Measurements from ENCODE around the gene LRRK1.
"Not testable (repeated sequence)": the region's sequence is repeated elsewhere in the genome, so short reads cannot be mapped to it uniquely, and the experiment has no call there.

The LRRK1 gene

DNA sequence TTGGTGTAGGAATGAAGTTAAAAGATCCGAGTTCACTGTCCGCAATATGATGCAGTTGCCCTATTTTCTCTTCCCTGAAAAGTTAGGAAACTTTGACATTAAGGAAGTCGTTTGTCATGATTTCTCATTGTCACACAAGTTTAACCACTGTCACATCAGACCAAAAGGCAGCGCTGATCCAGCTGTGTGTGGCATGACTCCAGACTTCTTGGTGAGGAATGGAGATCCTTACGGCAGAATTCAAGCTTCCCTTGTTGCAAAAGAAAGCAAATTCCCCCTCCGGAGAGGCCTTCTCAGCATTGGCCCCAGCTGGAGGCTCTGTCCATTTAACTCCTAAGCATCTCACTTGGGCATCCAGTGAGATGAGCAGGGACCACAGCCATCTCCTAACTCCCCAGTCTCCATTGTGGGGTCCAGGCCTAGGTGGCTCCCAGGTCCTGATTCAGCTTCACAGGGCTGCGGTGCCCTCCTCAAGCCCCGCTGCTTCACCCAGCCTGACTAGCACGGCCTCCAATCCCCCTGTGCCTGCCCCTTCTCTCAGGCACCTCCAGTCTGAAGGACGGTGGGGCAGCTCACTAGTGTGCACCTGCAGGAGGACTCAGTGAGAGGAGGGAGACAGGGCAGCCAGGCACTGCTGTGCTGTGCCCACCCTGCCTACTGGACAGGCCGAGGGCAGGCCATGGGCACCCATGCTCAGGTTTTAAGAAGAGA, 173.2 kb downstream of the LRRK1 start:
- Histone ChIP-seq H3K4me3 (no peak overlapping the region), H3K27ac (peak overlapping the region in 19 of 21 experiments; percentile 18 to 80 (median 66))

GRCh38 chr15:101092867-101093202, 173.7 kb downstream of the LRRK1 start:
- peak overlapping the region in 18 of 21 experiments; percentile 1 to 80 (median 65) for H3K27ac ChIP-seq
- no peak overlapping the region for H3K4me3 ChIP-seq

DNA sequence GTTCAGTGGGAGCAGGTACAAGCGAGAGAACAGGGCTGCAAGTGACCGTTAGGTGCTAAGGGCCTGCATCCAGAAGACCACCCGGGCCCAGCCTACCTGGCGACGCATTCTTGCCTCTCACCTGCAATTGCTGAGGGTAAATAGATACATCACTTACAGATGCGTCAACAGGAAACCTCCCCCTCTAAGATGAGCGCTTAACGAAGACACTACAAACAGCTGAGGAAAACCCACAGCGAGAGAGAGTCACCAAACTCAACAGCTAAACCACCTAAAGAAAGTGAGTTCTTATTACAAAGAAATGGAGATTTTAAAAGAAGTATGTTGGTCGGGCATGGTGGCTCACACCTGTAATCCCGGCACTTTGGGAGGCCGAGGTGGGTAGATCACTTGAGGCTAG, 174.8 kb downstream of the LRRK1 start:
- no peak overlapping the region for H3K27ac ChIP-seq
- H3K4me3 ChIP-seq: no peak overlapping the region

DNA sequence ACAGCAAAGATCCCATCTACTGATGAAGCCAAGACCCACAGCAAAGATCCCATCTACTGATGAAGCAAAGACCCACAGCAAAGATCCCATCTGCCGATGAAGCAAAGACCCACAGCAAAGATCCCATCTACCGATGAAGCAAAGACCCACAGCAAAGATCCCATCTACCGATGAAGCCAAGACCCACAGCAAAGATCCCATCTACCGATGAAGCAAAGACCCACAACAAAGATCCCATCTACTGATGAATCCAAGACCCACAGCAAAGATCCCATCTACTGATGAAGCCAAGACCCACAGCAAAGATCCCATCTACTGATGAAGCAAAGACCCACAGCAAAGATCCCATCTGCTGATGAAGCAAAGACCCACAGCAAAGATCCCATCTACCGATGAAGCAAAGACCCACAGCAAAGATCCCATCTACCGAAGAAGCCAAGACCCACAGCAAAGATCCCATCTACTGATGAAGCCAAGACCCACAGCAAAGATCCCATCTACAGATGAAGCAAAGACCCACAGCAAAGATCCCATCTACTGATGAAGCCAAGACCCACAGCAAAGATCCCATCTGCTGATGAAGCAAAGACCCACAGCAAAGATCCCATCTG, 176.7 kb downstream of the LRRK1 start:
- not testable (repeated sequence) for H3K4me3 ChIP-seq, H3K27ac ChIP-seq

- Histone ChIP-seq H3K4me3 (no peak overlapping the region), H3K27ac (no peak overlapping the region)
These were observed 178.0 kb downstream of the LRRK1 start for GRCh38 chr15:101097111-101097510.

DNA sequence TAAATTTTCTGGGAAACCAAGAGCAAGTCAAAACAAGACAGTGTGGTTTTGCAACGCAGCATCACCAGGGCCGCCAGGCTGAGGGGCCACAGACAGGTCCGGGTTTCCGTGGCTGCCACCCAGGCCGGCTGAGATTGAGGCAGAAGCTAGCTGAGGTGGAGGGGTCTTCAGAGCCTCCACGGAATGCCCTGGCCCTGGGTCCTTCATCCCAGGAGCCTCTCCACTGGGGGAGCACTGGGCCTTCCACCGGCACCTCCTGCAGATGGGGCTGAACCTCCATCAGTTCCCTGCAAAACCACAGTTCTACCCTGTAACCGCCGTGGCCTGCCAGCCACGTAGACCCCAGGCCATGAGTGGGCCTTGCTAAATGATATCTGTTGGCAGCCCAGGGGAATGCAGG, 180.0 kb downstream of the LRRK1 start:
- Histone ChIP-seq H3K27ac (no peak overlapping the region), H3K4me3 (no peak overlapping the region)

DNA sequence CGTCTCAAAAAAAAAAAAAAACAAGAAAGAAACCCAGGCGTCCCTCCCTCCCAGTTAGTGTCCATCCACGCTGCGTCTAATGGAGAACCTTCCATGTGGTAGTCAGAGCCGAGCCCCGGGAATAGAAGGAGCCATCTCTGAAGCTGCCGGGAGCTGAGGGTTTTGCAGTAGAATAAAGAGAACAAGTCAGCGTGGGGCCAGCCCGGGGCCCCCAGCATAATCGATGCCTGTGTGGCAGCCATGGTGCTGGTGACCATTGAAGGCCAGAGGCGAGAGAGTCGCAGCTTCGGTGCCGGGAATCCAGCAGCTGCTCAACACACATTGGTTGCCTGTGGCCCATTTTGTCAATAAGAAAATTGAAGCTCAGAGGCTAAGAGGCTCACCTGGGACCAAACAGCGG, 181.0 kb downstream of the LRRK1 start:
- no peak overlapping the region for H3K4me3 ChIP-seq
- no peak overlapping the region for H3K27ac ChIP-seq

GRCh38 chr15:101100593-101101442, 181.7 kb downstream of the LRRK1 start:
- no peak overlapping the region for H3K4me3 ChIP-seq
- H3K27ac ChIP-seq: no peak overlapping the region

GRCh38 chr15:101101676-101102075, 182.5 kb downstream of the LRRK1 start:
- Histone ChIP-seq H3K27ac (no peak overlapping the region), H3K4me3 (no peak overlapping the region)

GRCh38 chr15:101102746-101103145, 183.6 kb downstream of the LRRK1 start:
- no peak overlapping the region for H3K4me3 ChIP-seq
- H3K27ac ChIP-seq: no peak overlapping the region

DNA sequence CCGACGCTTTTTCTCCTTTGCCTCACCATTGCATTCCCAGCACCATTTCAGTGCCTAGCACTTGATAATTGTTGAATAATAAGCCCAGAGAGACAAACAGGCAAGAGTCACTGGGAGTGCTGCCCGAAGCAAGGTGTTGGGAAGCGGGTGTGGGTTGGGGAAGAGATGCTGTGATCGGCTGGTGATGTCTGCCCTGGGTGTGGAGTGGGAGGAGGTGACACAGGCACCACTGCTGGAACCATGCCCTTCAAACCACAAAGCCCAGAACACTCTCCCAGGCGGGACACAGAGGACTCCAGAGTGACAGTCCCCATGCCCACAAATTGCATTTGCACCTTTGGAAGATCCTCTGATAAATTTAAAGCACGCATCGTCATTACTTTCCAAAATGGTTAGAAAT, 184.4 kb downstream of the LRRK1 start:
- Histone ChIP-seq H3K4me3 (no peak overlapping the region), H3K27ac (no peak overlapping the region)

- Histone ChIP-seq H3K27ac (no peak overlapping the region), H3K4me3 (no peak overlapping the region)
These were observed 185.0 kb downstream of the LRRK1 start for GRCh38 chr15:101104141-101104540.

- Histone ChIP-seq H3K27ac (no peak overlapping the region), H3K4me3 (no peak overlapping the region)
These were observed 186.1 kb downstream of the LRRK1 start for GRCh38 chr15:101105059-101105891.

- H3K4me3 ChIP-seq: no peak overlapping the region
- H3K27ac ChIP-seq: no peak overlapping the region
These were observed 187.9 kb downstream of the LRRK1 start for GRCh38 chr15:101107101-101107500.

DNA sequence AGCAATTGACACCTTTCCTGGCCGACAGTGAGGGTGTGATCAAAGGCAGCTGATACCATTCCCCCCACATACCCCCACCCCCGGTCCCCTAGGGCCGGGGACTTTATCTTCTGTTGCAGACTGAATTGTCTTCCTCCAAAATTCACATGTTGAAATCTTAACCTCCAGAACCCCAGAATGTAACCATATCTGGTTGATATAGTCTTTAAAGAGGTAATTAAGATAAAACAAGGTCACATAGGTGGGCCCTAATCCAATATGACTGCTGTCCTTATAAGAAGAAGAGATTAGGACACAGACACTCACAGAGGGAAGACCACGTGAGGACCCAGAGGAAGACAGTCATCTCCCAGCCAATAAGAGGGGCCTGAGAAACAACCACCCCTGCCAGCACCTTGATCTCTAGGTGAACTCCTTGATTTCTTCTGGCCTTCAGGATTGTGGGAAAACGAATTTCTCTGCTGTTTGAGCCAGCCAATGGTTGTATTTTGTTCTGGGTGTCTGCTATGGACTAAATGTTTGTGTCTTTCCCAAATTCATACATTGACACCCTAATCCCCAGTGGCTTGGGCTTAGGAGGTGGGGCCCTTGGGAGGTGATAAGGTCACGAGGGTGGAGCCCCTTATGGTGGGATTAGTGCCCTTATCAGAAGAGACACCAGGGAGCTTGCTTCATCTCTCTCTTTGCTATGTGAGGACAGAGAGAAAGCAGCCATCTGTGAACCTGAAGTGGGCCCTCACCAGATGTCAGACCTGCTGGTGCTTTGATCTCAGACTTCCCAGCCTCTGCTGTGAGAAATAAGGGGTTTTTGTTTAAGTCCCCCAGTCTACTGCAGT, 188.7 kb downstream of the LRRK1 start:
- Histone ChIP-seq H3K27ac (no peak overlapping the region), H3K4me3 (no peak overlapping the region)

DNA sequence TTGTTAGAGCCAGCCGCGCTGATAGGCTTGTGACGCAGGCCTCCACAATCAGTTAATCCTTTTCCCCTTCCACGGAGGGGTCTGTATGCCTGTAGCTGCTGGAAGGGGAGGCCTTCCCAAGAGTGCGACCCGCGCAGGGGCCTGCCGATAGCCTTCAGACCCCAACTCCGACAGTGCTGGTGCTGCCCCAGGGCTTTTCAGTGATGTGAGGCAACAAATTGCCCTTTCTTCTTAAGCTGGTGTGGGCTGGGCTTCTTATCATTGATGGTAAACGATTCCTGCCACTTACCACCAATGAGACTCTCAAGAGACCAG, 189.3 kb downstream of the LRRK1 start:
- Histone ChIP-seq H3K27ac (no peak overlapping the region), H3K4me3 (no peak overlapping the region)

GRCh38 chr15:101108791-101109190, 189.6 kb downstream of the LRRK1 start:
- Histone ChIP-seq H3K4me3 (no peak overlapping the region), H3K27ac (no peak overlapping the region)

DNA sequence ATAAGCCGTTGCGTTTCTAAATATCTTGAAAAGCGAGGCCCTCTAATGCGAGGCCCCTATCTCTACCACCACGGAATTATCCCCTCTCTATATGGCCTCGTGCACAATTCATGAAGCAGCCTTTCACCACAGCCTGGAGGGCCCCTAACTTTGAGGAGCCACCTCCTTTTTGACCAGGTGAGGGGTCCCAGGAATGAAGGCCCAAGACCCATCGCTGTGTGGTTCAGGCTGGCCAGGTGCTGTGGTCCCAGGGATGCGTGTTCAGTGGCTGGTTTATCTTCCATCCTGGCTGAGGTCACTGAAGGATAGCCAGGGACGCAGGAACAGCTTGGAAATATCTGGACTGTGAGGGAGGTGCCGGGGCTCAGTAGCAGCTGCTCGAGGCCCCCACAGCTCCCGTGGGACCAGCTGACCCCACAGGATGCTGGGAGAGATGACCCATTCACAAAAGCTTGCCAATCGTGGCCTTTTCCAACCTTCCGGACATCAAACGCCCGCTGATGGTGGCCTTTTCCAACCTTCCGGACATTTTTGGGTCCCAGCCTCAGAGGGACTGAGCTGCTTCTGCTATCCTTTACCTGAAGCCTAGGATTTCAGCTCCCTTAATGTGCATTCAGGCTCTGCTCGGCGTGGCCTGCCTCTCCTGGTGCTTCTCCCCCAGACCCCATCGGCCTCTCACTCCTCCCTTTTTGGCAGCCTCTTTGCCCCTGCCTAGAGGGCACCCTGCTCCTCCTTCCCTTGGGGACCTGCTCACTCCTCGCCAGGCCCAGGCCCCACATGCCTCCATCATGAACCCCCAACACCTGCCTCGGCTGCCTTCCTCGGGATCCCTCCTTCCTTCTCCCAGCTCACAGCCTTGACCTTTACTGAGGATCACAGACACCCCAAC, 191.8 kb downstream of the LRRK1 start:
- H3K27ac ChIP-seq: no peak overlapping the region
- no peak overlapping the region for H3K4me3 ChIP-seq

All from skin epidermis (tissue), 12 donors.